Measurements from ENCODE around the gene DIS3. TPM values are rescaled to one million over a fixed set of nuclear protein-coding genes. Genes with fewer than 3 reads are reported as not detected.

Gene DIS3
- 20.4 and 22.4 TPM in 2 replicates for total RNA-seq

GRCh38 chr13:72781451-72782439 lies at the start of gene DIS3, which contains the start of gene PIBF1:
Gene DIS3 (minus strand): TSS chr13:72781900. CDS start chr13:72781832, 68 bp downstream.
Gene PIBF1 (plus strand): TSS chr13:72782133. CDS start chr13:72783470, 1,337 bp downstream.

GRCh38 chr13:72727417-72728289 lies 54.0 kb downstream of the DIS3 start, which contains the start of the genes BORA and MZT1:
Gene BORA (plus strand): TSS chr13:72727923. CDS start chr13:72728941, 1,018 bp downstream.
Gene MZT1 (minus strand): TSS chr13:72727629. CDS start chr13:72727602, 27 bp downstream.

Other genes with a start within 250 kb of the DIS3 start
- 11.3 and 14.4 TPM in 2 replicates for gene MZT1, start 54.3 kb downstream of the DIS3 start, total RNA-seq
- 2.3 and 3.2 TPM in 2 replicates for gene BORA, start 54.0 kb downstream of the DIS3 start, total RNA-seq
- 7.2 and 17.3 TPM in 2 replicates for gene PIBF1, start 233 bp upstream of the DIS3 start, total RNA-seq

Data from cardiac atrium fibroblast (primary cell).